Left ventricle myocardium inferior (tissue), 1 donor: Measurements from ENCODE around the gene UBE3C. TPM values are rescaled to one million over a fixed set of nuclear protein-coding genes. Genes with fewer than 3 reads are reported as not detected.

Experiments
- DNase-seq: peaks from one replicate; pipeline ENCODE4 v3.0.0-alpha.2; 2020
- H3K27ac ChIP-seq: fragments of 200-600 bp; replicated peaks from 2 replicates; pipeline ENCODE4 v1.8.0; 2021
- H3K27me3 ChIP-seq: fragments of 200-600 bp; 2 replicates; pipeline ENCODE4 v1.8.0; 2021; ENCODE audit warnings: low read depth
- H3K36me3 ChIP-seq: fragments of 200-600 bp; 2 replicates; pipeline ENCODE4 v1.8.0; 2021
- H3K4me1 ChIP-seq: fragments of 200-600 bp; 2 replicates; pipeline ENCODE4 v1.8.0; 2021
- H3K4me3 ChIP-seq: fragments of 200-600 bp; 2 replicates; pipeline ENCODE4 v1.8.0; 2021; ENCODE audit warnings: mild to moderate bottlenecking, moderate library complexity
- H3K9me3 ChIP-seq: fragments of 200-600 bp; replicated peaks from 2 replicates; pipeline ENCODE4 v1.8.0; 2021
- intact Hi-C: fragments of 100-400 bp; cut with micrococcal nuclease; formaldehyde crosslinking; loops from one replicate; pipeline ENCODE4 v1.11.0; 2022
- total RNA-seq: library from RNA; stranded (reverse); fragmentation: NEBNext Ultra II Directional; extraction: Animal tissue kit (Norgen Biotek cat#: 25700); gene quantifications from one replicate; pipeline ENCODE4 v1.2.1, GENCODE V29; 2021
- TF ChIP-seq, protein P1 (sequence below): fragments of 200-600 bp; IDR thresholded peaks from 2 replicates; pipeline ENCODE4 v1.8.0; 2021; ENCODE audit warnings: antibody characterized with exemption, mild to moderate bottlenecking, borderline replicate concordance
- donor health status: DM: no; HTN: yes; CAD: no; lungs with severe emphysema.

The UBE3C gene
- total RNA-seq, 1 donor from 2014 or later, result 50.2 TPM

DNA sequence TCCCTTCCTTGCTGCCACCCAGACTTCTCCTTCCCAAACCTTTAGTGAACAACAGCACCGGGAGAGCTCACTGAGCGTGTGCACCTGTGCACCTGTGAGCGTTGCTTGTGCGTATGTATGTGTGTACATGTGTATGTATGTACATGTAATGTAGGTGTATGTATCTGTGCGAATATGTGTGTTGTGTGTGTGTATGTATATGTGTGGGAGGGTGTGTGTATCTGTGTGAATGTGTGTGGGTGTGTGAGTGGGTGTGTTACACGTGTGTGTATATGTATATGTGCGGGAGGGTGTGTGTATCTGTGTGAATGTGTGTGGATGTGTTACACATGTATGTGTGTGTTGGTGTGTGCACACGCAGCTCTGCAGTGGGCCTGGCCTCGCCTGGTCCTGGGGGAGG is 153.5 kb downstream of the UBE3C start:
- H3K9me3 ChIP-seq, result no peaks in the 10 kb centered on the region
- no peaks in the 10 kb centered on the region for H3K4me1 ChIP-seq
- TF ChIP-seq, protein P1, sequence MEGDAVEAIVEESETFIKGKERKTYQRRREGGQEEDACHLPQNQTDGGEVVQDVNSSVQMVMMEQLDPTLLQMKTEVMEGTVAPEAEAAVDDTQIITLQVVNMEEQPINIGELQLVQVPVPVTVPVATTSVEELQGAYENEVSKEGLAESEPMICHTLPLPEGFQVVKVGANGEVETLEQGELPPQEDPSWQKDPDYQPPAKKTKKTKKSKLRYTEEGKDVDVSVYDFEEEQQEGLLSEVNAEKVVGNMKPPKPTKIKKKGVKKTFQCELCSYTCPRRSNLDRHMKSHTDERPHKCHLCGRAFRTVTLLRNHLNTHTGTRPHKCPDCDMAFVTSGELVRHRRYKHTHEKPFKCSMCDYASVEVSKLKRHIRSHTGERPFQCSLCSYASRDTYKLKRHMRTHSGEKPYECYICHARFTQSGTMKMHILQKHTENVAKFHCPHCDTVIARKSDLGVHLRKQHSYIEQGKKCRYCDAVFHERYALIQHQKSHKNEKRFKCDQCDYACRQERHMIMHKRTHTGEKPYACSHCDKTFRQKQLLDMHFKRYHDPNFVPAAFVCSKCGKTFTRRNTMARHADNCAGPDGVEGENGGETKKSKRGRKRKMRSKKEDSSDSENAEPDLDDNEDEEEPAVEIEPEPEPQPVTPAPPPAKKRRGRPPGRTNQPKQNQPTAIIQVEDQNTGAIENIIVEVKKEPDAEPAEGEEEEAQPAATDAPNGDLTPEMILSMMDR, result no peak
- peaks cover 43% of the 10 kb centered on the region for H3K27me3 ChIP-seq
- DNase-seq, result no peak
- intact Hi-C loops, result no loop called here
- no peaks in the 10 kb centered on the region for H3K36me3 ChIP-seq
- no peak overlapping the region for H3K27ac ChIP-seq
- H3K4me3 ChIP-seq, result no peak overlapping the region

DNA sequence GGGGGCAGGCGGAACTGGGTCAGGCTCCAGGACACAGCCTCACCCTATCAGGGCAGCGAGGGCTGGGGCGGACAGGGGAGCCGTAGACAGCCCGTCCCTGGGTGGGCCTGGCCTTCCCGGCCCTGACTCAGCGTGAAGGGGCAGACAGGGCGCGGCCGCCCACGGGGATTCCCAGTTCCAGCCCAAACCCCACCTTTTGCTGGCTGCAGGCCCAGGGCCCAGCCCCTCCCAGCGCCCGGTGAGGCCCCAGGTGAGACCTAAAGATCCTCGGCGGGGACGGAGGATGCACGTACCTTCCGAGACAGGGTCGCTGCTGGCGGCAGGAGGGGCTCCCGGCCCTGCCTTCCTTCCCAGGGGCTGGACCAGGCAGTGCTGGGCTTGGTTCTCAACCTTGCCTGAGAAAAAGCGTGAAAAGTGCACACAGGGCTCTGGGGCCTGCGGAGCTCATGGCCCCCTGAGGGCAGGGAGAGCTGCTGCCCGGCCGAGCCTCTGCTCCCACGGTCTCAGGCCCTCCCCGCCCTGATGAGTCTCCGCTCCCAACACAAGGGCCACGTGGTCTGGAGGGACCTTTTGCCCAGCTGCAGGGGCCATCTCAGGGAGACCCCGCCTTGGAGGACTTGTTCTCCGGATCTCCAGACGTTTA is 154.2 kb downstream of the UBE3C start:
- no peaks in the 10 kb centered on the region for H3K36me3 ChIP-seq
- H3K4me3 ChIP-seq, result no peak overlapping the region
- no peaks in the 10 kb centered on the region for H3K9me3 ChIP-seq
- no peak overlapping the region for H3K27ac ChIP-seq
- H3K27me3 ChIP-seq, result peaks cover 37% of the 10 kb centered on the region
- DNase-seq, result no peak
- intact Hi-C loops, result no loop called here
- TF ChIP-seq, protein P1, result no peak
- H3K4me1 ChIP-seq, result no peaks in the 10 kb centered on the region

DNA sequence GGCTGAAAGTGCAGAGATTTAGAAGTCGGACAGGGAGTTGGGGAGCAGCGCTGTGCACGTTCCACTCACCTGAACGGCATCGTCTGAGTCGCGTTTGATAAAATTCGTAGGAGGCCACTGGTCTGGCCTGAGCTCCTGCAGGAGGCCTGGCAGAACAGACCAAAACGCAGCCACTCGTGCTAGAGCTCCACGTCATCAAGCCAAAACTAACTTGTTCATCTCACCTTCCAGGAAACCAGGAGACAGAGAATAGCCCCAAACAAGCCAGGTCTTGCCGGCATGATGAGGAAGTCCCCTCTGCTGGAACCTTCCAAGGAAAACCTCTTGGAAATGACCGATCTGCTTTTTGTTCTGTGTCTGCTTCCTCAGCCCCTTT is 154.7 kb downstream of the UBE3C start:
- no peak overlapping the region for H3K4me3 ChIP-seq
- intact Hi-C loops, result no loop called here
- H3K9me3 ChIP-seq, result no peaks in the 10 kb centered on the region
- peaks cover 36% of the 10 kb centered on the region for H3K27me3 ChIP-seq
- H3K27ac ChIP-seq, result no peak overlapping the region
- DNase-seq, result no peak
- H3K4me1 ChIP-seq, result no peaks in the 10 kb centered on the region
- TF ChIP-seq, protein P1, result no peak
- H3K36me3 ChIP-seq, result no peaks in the 10 kb centered on the region

DNA sequence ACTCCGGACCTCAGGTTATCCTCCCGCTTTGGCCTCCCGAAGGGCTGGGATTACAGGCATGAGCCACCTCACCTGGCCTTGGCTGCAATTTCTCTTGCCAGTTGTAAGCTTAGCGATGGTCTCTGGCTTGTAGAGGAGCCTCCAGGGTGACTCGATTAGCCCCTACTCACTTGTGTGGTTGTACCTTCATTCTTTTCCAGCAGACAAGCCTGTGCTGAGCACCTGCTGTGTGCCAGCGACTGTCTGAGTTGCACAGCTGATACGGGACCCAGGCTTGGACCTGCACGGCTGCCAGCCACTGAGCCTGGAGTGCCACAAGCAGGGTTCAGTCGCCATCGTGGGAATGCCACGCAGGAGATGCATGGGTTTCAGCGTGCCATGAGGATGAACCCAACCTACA is 156.0 kb downstream of the UBE3C start:
- TF ChIP-seq, protein P1, result no peak
- Histone ChIP-seq H3K4me1 (no peaks in the 10 kb centered on the region), H3K4me3 (no peak overlapping the region), H3K27me3 (peaks cover 26% of the 10 kb centered on the region), H3K27ac (no peak overlapping the region), H3K9me3 (no peaks in the 10 kb centered on the region), H3K36me3 (no peaks in the 10 kb centered on the region)
- no peak for DNase-seq
- intact Hi-C loops, result no loop called here

DNA sequence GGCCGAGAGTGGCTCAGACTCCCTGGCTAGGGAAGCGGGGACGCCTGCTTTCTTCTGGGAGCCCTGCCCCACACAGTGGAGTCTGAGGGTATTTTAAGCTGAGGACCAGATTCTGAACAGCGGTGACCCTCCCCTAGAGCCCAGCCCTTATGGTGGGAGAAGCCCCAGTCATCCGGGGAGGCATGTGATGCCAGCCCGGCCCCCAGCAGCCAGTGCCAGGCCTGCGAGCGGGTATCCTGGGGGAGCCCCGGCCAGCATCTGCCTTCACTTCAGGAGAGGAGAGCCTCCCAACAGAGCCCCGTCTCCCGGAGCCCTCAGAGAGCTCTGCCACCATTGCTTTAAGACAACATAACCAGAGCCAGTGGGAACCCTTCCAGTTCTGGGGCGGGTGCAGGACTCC is 156.6 kb downstream of the UBE3C start:
- no peak overlapping the region for H3K27ac ChIP-seq
- no peak overlapping the region for H3K4me3 ChIP-seq
- intact Hi-C loops, result no loop called here
- TF ChIP-seq, protein P1, result no peak
- no peaks in the 10 kb centered on the region for H3K4me1 ChIP-seq
- no peaks in the 10 kb centered on the region for H3K9me3 ChIP-seq
- peaks cover 26% of the 10 kb centered on the region for H3K27me3 ChIP-seq
- no peak for DNase-seq
- no peaks in the 10 kb centered on the region for H3K36me3 ChIP-seq

DNA sequence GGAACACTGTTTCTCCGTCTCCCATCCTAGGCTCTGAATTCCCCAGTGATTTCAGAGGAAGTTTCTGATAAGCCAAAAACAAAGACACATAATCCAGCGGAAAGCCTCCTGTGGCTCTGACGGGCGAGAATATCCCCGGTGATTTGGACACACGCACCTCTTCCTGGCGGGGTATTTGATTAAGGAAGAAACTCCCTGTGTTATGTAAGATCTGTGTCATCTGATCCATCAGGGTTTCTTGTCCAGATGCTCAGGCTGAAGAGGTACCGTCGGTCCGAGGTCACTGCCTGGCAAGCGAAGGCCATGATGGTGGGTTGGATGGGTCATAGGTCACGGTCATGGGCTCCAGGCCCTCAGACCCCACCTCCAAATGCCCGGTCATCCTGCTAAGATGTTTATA is 158.5 kb downstream of the UBE3C start:
- no peak for DNase-seq
- H3K4me1 ChIP-seq, result no peaks in the 10 kb centered on the region
- no peaks in the 10 kb centered on the region for H3K36me3 ChIP-seq
- H3K4me3 ChIP-seq, result no peak overlapping the region
- no peak overlapping the region for H3K27ac ChIP-seq
- TF ChIP-seq, protein P1, result no peak
- no peaks in the 10 kb centered on the region for H3K9me3 ChIP-seq
- H3K27me3 ChIP-seq, result peaks cover 23% of the 10 kb centered on the region
- intact Hi-C loops, result no loop called here
